ENCODE measurements around the gene GALNT2. TPM values are rescaled to one million over a fixed set of nuclear protein-coding genes. Genes with fewer than 3 reads are reported as not detected.

The GALNT2 gene
- total RNA-seq, 1 donor from 2014 or later = 49.8 TPM

DNA sequence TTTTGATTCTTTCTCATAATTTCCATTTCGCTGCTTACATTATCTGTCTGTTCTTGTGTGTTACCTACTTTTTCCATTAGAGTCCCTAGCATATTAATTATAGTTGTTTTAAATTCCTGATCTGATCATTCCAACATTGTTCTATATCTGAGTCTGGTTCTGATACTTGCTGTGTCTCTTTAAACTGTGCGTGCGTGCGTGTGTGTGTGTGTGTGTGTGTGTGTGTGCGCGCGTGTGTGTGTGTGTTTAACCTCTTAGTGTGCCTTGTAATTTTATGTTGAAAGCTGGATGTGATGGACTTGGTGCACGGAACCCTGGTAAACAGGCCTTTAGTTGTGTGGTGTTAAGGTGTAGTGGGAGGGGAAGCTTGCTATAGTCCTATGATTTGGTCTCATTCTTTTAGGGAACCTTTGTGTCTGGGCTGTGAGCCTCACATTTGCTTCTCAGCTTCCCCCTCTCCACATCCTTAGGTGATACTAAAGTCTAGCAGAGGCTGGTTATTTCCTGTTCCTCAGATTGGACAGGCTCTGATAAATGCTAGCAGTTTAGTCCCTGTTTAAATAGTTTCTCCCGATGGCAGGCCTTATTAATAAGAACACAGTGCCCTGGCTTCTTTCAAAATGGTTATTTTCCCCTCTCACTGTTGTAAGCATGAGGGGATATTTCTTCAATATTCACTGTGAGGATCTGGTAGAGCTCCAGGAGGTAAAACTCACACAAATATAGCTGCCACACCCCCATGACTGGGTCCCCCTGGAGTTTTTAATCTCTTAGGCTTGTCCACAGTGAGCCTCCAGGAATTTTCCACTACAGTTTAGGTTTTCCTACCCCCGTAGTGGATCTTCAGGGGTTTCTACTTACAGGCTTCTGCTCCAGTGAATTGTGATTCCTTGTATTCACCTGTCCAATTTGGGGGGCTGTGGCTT, 118.3 kb downstream of the GALNT2 start:
- DNase-seq (ENCODE audit: low read depth in 2 of 2) = no peak

DNA sequence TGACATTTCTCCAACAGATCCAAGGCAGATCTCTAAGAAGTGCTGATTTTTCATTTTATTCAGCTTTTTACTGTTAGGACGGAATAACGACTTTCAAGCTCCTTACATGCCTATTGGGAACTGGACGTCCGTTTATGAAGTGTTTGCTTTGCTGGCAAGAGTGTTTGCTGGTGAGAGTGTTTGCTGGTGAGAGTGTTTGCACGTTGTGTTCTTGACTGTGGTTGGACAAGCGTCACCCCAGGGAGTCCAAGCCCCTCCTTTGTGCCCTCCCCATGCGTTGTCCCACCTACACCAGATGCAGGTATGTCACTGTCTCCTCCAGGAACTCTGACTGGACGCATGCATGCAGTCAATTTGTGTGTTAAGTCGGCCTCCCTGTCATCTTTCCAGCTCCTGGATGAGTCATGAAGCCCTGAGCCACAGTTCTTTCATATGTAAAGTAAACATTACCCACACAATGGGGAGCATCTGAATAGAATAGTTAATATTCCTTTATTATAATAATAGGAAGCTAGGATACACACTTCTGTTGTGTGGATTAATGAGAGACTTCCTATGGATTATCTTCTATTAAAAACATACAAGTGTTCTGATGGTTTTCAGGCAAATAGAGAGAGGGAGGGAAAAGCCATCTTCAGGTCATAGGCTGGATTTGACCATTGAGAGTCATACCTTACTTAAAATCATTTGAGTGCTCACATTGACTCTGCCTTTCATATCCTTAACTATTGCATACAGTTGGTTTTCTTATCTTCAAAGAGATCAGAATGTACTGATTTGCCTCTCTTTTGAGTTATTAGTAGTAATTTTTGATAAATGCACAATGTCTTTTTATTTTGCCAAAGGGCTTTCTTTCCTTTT, 119.2 kb downstream of the GALNT2 start:
- DNase-seq (ENCODE audit: low read depth in 2 of 2) = peak; percentile 82 to 93

DNA sequence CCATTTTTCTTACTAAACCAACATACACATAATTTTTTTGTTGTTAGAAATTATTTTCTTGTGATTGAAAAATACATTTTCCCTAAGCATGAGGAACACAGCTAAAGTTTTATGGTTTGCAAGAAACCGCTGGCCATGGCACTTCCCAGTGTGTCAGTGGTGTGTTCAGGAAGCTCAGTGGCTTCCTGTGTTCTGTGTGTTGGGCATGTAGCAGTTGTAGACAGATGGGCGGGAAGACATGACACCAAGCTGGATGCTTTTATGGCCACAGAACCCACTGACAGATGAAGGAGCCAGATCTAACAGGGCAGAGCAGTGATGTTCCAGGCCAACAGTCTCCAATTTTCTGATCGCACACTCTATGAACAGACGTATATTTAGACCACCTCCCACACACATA, 119.8 kb downstream of the GALNT2 start:
- DNase-seq (ENCODE audit: low read depth in 2 of 2) = peak; percentile 43 to 49

DNA sequence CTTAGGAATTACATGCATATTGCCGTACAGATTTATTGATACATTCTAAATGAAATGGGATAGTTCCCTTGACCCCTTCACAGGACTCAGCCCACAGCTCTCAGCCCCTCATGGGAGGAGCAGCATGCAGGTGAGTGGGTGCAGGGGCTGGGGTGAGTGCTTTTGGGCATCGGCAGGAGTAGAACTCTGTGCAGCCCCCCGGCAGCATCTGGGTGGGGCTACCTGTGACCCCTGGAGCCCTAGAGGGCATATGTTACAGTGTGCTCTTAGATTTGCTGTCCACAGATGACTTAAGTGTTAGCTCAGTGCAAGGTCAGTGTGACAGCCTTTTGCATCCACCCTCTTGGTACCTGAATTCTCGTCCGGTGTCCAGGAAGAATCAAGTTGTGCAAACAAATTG, 120.3 kb downstream of the GALNT2 start:
- no peak for DNase-seq (ENCODE audit: low read depth in 2 of 2)

DNA sequence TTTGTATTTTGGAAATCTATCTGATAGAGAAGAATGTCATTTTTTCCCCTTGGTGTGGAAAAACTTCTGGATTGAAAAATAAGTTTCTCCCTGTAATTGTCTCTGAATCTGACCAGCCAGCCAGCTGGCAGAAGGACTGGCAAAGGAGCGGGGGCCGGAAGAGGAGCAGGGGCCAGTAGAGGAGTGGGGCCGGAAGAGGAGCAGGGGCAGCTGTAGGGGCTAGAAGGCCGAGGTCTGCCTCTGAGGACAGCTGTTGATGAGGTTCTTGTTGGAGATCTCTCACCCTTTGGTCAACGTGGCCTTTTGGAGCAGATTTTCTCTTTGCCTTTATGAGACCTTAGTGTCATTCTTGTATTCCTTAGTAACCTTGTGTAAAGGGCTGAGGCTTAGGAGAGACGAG, 121.8 kb downstream of the GALNT2 start:
- no peak for DNase-seq (ENCODE audit: low read depth in 2 of 2)

DNA sequence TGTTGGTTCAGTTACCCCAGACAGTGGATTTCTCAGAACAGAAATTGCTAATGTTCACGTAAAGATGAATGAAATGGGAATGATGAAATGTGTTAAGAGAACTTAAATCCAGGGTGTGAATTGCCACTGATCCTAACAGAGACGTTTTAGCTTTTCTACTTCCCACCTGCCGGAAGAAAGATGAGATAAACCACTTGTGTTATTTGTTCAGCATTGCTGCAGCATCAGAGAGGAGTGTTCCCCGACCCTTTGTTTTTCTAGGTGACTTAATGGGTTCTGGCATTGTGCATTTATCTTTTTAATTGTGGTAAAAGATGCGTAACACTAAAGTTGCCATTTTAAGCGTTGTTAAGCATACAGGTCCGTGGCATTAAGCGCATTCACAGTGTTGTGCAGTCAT, 122.3 kb downstream of the GALNT2 start:
- no peak for DNase-seq (ENCODE audit: low read depth in 2 of 2)

DNA sequence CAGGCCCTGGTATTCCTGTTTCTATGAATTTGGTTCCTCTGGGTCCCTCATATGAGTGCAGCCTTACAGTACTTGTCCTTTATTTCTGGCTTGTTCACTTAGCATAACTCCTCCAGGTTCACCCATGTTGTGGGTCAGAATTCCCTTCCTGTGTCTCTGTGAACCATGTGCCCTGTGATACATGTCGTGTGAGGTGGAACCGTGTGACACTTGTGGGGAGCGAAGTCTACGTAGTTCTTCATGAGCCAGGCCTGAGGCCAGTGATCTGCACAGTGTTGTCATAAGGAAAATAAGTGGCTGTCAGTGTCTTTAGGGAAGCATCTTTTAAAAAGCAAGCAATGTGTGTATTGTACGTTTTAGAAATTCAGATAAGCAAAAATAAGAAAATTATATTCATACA, 122.8 kb downstream of the GALNT2 start:
- no peak for DNase-seq (ENCODE audit: low read depth in 2 of 2)

DNA sequence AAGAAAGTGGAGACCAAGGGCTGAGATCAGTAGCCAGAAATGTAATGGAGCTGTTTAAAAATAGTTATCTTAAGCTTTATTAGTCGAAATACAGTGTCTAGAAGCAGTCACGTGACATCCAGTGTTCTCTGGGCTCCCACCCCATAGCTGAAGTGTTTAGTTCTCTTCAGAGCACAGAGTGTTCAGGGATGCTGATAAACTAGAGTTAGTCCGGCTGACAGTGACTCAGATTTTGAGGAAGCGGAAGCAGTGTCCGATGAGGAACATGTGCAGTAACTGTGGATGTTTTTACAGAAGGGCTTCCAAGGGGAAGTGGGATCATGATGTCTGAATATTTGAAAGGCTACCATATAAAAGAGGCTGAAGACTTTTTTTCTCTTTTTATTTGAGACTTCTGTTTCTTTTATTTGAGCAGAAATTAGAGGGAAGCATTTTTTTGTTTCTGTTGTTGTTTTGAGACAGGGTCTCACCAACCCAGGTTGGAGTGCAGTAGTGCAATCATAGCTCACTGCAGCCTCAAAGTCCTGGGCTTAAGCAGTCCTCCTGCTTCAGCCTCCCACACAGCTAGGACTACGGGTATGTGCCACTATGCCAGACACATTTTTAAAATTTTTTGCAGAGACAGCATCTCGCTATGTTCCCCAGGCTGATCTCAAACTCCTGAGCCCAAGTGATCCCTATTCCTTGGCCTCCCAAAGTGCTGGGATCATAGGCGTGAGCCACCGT, 124.2 kb downstream of the GALNT2 start:
- peak; percentile 85 to 93 for DNase-seq (ENCODE audit: low read depth in 2 of 2)

DNA sequence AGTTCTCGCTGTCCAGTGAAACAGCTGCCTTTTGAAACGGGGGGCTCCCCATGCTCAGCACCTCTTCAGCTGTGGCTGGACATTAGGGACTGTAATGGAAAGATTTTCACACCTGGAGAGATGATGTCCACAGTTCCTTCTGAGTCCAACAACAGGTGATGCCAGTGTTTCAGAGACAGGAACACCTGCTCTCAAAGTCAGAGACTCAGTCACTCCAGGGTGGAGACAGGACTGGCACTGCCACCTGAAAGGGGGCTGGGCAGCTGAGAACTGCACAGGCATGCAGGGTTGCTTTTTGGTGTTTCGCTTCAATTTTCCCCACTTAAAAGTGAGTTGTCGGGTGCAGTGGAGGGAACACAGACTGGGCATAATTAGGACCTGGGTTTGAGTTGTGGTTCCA, 124.8 kb downstream of the GALNT2 start:
- no peak for DNase-seq (ENCODE audit: low read depth in 2 of 2)

DNA sequence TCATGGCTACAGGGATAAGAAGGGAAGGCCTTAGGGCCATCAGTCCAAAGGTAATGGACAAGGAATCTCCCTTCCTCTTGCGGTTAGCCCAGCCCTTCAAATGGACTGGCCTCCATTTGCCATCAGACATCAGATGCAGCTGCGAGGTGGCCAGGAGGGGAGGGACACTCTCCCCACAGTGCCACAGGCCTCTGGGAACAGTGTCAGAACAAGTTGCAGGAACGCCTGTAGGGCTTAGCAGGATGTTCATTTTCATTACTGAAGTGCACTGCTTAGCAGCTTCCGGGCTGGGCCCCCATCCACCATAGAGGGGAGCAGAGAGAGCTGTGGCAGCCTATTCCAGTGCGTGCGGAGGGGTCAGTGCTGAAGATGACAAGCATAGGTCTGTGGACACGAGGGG, 127.5 kb downstream of the GALNT2 start:
- no peak for DNase-seq (ENCODE audit: low read depth in 2 of 2)

DNA sequence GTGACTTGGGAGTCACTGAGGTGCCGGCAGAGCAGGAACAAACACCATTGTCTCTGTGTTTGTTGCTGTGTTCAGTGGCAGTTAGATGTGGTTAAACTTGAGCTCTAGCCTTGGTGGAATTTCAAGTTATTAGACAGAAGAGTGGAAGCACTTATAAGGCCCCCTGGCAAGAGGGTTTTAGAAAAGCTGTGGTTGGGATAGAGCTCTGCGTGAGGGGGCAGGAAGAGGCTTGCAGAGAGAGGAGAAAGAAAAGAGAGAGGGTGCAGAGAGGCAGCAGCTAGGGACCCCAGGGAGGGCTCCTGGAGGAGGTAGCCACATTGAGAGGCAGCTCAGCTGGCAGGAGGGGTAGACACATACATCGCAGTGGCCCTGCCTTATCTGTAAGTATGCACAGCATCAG, 128.2 kb downstream of the GALNT2 start:
- no peak for DNase-seq (ENCODE audit: low read depth in 2 of 2)

DNA sequence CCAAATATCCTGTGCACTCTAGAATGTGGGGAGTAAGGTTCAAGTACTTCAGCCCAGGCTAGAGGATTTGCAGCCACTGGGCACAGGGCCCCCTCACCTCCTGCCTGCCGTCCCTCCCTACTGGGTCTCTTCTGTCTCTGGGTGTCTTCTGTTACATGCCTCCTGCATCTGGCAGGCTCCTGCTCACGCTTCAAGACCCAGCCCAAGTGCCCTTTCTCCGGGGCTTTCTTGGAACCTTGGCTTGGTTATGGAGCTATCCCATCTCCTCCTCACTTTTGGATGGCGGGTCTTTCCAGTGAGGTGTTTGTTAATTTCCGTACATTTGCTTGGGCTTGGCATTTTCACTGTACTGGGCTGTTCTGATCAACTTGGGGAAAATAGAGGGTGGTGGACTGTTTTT, 129.0 kb downstream of the GALNT2 start:
- DNase-seq (ENCODE audit: low read depth in 2 of 2) = no peak

DNA sequence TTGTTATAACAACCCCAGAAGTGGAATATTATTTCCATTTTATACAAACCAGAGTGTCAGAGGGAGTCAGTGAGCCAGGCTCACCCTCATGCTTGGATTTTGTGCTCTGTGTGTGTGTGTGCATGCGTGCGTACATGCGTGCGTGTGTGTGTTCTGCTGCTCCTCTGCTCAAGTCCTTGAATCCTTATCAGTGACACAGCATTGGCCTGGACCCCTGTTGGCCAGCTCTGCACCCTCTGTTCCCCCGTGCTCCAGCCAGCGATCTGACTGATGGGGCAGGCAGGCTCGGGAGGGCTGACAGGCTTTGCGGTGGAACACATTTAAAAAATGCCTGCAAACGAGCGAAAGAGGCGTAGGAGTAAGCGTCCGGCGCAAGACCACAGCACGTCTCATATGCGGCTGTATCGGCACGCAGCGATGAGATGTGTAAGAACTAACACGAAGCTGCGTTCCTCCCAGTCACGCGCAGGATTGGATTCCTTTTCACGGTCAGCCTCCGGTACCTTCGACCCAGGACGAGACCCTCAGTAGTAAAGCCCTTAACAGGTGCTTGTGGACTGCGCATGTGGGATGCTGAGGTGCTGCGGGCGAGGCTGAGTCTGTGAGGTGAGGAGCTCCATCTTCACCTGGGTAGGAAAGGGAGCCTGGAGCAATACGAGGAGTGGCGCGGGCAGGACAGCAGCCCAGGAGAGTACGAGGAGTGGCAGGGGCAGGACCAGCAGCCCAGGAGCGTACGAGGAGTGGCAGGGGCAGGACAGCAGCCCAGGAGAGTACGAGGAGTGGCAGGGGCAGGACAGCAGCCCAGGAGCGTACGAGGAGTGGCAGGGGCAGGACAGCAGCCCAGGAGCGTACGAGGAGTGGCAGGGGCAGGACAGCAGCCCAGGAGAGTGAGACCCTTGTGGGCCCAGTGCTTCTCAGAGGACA, 130.9 kb downstream of the GALNT2 start:
- DNase-seq (ENCODE audit: low read depth in 2 of 2) = no peak

DNA sequence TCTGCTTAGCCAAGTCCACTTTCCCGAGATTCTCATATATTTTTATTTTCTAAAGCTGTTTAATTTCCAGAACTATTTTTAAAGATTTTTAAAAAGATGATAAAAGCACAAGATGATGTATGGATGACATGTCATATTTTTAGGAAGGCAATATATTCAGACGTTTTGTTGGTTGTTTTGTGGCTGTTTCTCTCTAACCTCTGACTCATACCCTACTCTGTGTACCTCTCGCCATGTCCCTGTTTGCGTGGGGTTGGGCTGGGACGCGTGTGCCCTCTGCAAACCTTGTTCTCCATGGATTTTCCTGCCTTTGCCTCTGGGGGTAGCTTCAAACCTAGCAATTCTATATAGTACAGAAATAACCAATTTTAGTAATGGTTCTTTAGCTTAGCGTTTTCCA, 132.0 kb downstream of the GALNT2 start:
- no peak for DNase-seq (ENCODE audit: low read depth in 2 of 2)

DNA sequence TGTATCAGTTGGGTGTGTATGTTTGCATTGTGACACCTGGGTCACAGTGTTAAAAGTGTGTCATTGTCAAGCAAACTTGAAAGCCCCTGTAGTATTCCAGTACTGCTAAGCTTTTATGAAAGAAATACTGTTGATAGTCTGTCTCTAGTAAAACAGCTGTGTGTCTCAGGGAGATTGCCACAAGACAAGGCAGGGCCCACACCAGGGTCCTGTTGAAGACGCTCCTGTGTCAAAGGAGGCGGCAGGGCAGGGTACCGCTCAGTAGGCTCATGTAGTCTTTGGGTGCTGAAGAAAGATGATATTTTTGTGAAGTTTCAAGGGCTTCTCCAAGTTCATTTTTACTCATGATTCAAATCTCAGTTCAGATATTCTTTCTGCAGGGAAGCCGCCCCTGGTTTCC, 132.5 kb downstream of the GALNT2 start:
- DNase-seq (ENCODE audit: low read depth in 2 of 2) = no peak

DNA sequence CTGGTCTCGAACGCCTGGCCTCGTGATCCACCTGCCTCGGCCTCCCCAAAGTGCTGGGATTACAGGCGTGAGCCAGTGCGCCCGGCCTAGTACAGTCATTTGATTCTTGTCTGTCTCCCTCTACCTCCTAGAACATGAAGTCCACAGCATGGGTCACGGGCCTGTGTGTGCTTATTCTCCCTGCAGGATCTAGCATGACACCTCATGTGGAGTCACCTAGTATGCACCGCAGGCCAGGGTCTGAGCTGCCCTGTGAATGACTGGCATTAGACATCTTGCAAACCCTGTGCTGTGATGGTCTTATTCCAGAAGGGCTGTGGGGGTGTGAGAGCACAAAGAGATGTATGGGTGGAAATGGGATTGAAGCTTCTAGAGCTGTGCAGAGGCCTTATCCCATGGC, 133.2 kb downstream of the GALNT2 start:
- no peak for DNase-seq (ENCODE audit: low read depth in 2 of 2)

DNA sequence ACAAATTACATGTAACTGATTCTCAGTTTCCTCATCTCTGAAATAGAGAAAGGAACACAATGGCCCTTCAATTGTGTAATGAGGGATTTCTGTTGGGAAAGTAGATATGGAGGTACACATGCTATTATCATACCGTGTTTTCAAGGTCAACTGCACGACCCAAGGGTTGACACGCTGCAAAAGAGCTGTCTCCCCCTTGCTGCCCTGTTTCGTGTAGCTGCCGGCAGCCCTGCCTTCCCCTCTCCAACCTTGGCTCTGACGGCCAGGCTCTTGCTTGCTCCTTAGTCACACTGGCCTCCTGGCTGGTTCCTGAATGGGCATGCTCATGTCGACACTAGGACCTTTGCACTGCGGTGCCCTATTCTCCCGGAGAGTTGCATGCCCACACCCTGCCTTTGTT, 134.4 kb downstream of the GALNT2 start:
- DNase-seq (ENCODE audit: low read depth in 2 of 2) = no peak

DNA sequence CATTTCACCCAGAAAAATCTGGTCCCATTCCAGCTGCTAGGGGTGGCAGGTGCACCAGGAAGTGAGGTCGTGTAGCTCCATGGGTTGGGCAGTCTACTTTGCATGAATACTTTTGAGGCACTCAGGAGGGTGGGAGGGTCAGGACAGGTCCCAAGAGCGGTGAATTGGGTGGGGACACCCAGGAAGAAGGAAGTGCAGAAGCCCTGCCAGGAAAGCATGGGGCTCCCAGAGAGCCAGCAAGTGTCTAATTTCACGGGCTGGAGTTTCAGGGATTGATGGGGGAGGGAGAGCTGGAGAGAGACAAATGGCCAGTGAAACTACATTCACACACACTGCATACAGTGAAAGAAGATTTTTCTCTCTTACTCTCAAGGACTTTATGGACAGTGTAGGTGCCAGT, 137.8 kb downstream of the GALNT2 start:
- DNase-seq (ENCODE audit: low read depth in 2 of 2) = no peak

DNA sequence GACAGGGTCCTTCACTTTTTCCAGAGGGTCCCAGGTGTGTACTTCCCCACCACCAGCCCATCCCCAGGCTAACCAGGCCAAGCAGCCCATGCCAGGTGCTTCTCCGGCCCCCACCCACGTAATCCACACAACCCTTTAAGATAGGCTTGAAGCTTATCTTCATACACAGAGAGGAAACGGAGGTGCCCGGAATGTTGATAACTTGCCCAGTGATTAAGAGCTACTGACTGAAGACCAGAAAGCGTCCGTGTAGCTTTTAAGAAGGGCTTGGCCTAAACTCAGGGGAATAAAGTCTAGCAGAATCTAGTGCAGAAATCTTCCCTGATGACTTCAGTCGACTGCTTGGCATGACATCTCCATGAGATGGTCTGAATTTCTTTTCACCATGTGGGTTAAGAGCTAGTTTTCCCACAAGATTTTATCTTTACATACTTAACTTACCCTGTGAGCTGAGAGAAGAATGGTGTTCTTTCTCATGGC, 138.7 kb downstream of the GALNT2 start:
- peak in 1 of 2 donors; percentile 66 for DNase-seq (ENCODE audit: low read depth in 2 of 2)

DNA sequence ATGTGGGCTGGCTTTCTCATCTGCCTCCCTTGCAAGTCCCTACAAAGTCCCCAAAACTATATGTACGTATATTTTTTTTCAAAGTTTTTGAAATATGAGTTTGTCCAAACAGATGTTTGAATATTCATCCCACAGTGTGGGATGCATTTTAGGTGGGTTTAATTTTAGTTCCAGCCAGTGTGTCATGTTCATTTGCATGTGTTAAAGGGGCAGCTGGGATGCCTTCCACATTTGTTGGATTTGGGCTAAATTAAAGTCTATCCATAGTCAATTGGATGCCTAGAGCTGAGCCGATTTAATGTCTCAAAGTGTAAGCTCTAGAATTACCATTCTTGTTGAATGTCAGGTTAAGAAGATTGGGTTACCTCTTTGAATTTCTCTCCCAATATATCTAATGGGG, 139.2 kb downstream of the GALNT2 start:
- no peak for DNase-seq (ENCODE audit: low read depth in 2 of 2)

DNA sequence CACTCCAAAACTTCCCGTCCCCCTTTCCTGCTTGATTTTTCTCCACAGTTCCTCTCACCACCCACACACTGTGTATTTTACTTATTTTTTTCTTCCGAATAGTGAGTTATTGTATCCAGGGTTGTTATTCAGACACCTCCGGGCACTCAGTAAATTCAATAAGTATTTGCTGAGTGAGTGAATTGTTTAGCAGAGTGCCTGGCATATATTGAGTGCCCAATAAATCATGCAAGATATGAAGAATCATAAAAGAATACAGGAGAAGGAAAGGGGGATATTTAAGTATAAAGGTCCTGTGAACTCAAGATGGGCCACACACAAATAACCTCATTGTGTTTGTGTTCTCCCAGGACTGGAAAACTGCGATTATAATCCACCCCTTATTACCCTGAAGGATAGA, 139.9 kb downstream of the GALNT2 start:
- DNase-seq (ENCODE audit: low read depth in 2 of 2) = no peak
